HG03460 (cell line): Measurements from ENCODE around the gene CENATAC.
A peak's percentile ranks its signal among the peaks of the same experiment; 100 is the strongest.
"Not testable (repeated sequence)": the region's sequence is repeated elsewhere in the genome, so short reads cannot be mapped to it uniquely, and the experiment has no call there.

ENCODE experiments used
- ATAC-seq: cut with Tn5 transposase; IDR thresholded peaks from one replicate; pipeline ENCODE4 v1.9.1; 2021; ENCODE audit not compliant: unreplicated experiment

Gene CENATAC

DNA sequence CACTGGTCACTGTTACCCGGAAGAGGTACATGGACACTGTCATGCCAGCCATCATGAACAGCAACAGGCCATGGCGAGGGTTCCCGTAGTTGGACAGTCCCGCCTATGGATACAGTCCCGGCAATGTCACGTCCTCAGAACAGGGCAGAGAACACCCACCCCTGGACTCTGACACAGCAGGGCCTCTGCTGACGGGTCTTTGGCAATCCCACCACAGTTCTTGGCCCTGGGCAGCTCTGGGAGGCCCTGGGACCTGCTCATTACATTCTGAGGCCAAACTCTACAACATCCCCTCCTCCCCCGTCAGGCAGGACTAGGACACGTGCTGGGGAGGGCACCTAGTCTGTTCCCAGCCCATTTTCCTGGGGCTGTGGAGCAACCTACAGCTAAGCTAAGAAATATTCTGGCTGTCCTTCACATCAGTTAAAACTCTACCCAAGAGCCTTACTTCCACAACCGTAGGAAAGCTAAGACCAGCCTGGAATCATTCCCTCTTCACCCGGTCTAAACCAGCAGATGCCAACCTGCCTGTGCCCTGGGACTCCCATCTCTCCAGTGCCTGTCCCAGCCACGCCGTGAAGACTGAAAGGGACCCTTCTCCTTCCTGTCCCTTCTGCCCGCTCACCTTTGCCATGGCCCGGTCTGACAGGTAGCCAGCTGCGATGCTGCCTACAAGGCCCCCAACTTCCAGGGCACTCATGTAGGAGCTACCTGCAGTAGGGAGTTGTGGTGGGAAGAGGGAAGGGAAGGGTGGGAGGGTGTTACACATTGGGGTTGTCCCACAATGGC is 28.2 kb downstream of the CENATAC start:
- ATAC-seq: no peak

- no peak for ATAC-seq
Measured at GRCh38 chr11:119026970-119027369, 29.0 kb downstream of the CENATAC start.

DNA sequence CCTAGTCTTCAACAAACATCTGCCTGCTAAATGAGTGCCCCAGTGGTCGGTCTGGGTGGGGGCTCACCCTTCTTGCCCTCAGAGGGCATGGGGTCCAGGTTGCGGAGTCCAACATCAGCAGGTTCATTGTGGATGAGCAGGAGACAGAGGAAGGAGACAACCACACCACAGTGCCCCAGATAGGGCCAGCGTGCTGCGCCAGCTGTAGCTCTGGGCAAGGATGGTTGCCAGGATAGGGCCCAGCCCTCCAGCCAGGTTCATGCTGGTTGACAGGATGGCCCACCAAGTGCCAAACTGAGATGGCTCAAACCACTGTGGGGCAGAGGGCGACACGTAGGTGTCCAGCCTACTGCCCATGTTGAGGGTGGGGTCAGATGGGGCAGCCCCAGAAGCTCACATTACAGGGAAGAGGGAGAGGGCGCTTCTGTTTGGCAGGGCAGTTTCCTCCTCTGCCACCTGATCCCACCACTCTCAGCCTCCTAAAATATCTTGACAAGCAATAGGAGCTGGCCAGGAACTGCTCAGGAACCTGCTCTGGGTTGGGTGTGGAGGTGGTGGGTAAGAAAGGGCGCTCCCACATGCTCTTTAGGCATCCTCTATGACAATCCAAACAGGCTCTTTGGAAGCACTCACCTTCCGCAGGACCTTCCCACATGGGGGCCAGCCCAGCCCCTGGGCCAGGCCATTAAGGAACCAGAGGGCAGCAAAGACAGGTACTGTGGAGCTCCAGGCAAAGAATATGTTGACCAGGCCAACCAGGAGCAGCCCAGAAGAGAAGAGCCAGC is 29.8 kb downstream of the CENATAC start:
- no peak for ATAC-seq

GRCh38 chr11:119028346-119029068 is 30.6 kb downstream of the CENATAC start:
- no peak for ATAC-seq

GRCh38 chr11:119029069-119029339 is 31.1 kb downstream of the CENATAC start:
- ATAC-seq: no peak

- no peak for ATAC-seq
Measured at GRCh38 chr11:119029340-119030028, 31.5 kb downstream of the CENATAC start.

GRCh38 chr11:119030029-119030328 is 32.0 kb downstream of the CENATAC start:
- ATAC-seq: peak; percentile 17

- peak; percentile 82 for ATAC-seq
Measured at GRCh38 chr11:119030329-119031047, 32.5 kb downstream of the CENATAC start, which contains the start of gene SLC37A4. Gene SLC37A4, minus strand, starts transcription at chr11:119030877.

GRCh38 chr11:119031912-119032280 is 34.0 kb downstream of the CENATAC start:
- ATAC-seq: no peak

DNA sequence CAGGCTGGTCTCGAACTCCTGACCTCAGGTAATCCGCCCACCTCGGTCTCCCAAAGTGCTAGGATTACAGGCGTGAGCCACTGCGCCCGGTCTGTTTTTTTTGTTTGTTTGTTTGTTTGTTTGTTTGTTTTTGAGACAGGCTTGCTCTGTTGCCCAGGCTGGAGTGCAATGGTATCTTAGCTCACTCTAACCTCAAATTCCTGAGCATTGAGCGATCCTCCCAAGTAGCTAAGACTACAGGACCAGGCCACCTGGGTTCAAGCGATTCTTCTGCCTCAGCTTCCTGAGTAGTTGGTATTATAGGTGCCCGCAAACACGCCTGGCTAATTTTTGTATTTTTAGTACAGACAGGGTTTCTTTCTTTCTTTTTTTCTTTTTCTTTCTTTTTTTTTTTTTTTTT is 35.5 kb downstream of the CENATAC start:
- not testable (repeated sequence) for ATAC-seq

DNA sequence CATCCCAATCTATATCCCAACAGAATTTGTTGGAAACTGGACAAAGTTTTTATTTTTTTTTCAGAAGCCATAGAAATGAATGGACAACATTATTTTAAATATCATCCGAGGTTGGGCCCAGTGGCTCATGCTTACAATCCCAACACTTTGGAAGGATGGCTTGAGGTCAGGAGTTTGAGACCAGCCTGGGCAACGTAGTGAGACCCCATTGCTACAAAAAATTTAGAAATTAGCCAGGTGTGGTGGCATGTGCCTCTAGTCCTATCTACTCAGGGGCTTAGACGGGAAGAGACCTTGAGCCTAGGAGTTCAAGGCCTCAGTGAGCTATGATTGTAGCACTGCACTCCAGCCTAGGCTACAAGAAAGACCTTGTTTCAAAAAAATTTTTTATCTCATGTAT is 36.9 kb downstream of the CENATAC start:
- ATAC-seq: no peak

- no peak for ATAC-seq
Measured at GRCh38 chr11:119038884-119039283, 40.9 kb downstream of the CENATAC start.

GRCh38 chr11:119039471-119039870 is 41.5 kb downstream of the CENATAC start:
- not testable (repeated sequence) for ATAC-seq

DNA sequence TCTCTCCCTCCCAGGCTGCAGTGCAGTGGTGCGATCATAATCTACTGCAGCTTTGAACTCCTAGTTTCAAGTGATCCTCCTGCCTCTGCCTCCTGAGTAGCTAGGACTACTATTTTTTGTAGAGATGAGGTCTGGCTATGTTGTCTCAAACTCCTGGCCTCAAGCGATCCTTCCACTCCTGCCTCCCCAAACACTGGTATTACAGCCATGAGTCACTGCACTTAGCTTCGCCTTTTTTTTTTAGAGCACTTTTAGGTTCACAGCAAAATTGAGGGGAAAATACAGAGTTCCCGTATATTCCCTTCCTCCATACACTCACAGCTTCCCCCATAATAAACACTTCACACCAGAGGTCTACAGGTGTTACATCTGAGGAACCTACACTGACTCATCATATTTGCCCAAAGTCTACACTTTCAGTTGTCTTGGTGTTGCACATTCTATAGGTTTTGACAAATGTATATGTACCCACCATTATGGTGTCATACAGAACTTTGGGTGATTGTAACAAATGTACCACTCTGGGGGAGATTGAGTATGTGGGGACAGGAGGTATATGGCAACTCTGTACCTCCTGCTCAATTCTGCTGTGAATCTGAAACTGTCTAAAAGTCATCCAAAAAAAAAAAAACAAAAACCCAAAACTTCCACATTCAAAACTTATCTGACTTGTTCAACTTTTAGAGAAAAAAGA is 44.0 kb downstream of the CENATAC start:
- no peak for ATAC-seq

DNA sequence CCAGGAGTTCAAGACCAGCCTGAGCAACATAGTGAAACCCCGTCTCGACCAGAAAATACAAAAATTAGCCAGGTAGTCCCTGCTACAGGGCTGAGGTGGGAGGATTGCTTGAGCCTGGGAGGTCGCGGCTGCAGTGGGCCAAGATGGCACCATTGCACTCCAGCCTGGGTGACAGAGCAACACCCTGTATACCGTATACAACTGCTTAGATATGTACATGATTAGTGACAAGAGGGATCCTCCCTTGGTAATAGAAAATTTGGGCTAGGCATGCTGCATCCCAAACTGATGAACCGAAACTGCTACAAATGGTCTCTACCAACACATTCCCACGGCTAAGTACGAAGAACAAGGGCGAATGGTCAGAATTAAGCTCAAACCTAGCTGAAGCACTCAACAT is 45.0 kb downstream of the CENATAC start:
- ATAC-seq: no peak

- no peak for ATAC-seq
Measured at GRCh38 chr11:119044708-119045107, 46.8 kb downstream of the CENATAC start.

GRCh38 chr11:119046489-119046888 is 48.6 kb downstream of the CENATAC start:
- ATAC-seq: no peak

DNA sequence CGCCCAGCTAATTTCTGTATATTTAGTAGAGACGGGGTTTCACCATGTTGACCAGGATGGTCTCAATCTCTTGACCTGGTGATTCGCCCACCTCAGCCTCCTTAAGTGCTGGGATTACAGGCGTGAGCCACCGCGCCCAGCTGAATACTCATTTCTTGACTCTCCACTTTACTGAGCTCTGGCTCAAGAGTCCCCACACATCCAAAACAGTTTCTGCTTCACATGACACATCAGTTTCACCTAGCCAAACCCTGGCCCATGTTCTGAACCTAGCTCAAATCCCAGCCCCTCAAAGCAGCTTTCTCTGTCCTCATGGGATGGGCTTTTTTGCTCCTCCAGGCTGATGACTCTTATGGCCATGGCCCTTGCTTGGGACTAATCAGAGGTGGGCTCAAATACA is 49.3 kb downstream of the CENATAC start:
- ATAC-seq: no peak

DNA sequence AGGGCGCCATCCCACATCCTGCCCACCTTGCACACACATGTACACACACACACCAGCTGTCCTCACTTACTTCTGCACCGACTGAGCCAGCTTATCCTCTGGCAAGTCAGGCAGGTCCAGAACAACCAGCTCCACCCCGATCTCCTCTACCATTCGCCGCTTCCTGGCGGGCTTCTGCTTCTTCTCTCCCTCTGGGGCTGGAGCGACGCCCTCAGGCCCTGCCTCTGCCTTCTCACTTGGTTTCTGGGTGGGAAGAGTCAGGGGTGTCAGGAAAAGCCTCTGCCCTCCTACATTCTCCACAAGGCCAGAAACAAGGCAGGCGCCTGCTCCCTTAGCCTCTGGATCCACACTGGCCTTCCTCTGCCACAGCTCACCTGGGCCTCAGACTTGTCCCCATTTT is 50.7 kb downstream of the CENATAC start:
- no peak for ATAC-seq

- ATAC-seq: no peak
Measured at GRCh38 chr11:119049081-119049480, 51.1 kb downstream of the CENATAC start.
